HEK293 (cell line): ENCODE measurements around the gene MAP3K12.
A peak's percentile ranks its signal among the peaks of the same experiment; 100 is the strongest.

Experiments
- CTCF ChIP-seq: fragments of 450-650 bp; formaldehyde crosslinking; IDR thresholded peaks from 2 replicates; pipeline ENCODE4 v1.5.1; 2016; ENCODE audit warnings: missing biosample characterization, missing genetic modification characterization
- HOXD13 ChIP-seq: sonication (generic); formaldehyde crosslinking; IDR thresholded peaks from 2 replicates; pipeline ENCODE4 v1.8.0; 2022; ENCODE audit warnings: missing genetic modification reagents, borderline replicate concordance
- KLF10 ChIP-seq: fragments of 450-650 bp; IDR thresholded peaks from 2 replicates; pipeline ENCODE4 v1.5.1; 2018; ENCODE audit warnings: missing biosample characterization, mild to moderate bottlenecking, missing genetic modification characterization
- ZBTB17 ChIP-seq: fragments of 450-650 bp; formaldehyde crosslinking; IDR thresholded peaks from 2 replicates; pipeline ENCODE4 v1.5.1; 2016; ENCODE audit warnings: missing biosample characterization, missing genetic modification characterization
- ZBTB49 ChIP-seq: fragments of 450-650 bp; formaldehyde crosslinking; IDR thresholded peaks from 2 replicates; pipeline ENCODE4 v1.5.1; 2016; ENCODE audit warnings: missing biosample characterization, missing genetic modification characterization, low read depth
- ZNF202 ChIP-seq: fragments of 450-650 bp; formaldehyde crosslinking; IDR thresholded peaks from 2 replicates; pipeline ENCODE4 v1.5.1; 2016; ENCODE audit warnings: missing biosample characterization, missing genetic modification characterization, borderline replicate concordance
- ZNF426 ChIP-seq: fragments of 450-650 bp; formaldehyde crosslinking; IDR thresholded peaks from 2 replicates; pipeline ENCODE4 v1.5.1; 2017; ENCODE audit warnings: missing biosample characterization, missing genetic modification characterization, mild to moderate bottlenecking, inconsistent platforms, moderate library complexity
- ZNF747 ChIP-seq: fragments of 450-650 bp; formaldehyde crosslinking; IDR thresholded peaks from 2 replicates; pipeline ENCODE4 v1.5.1; 2016; ENCODE audit warnings: missing biosample characterization, missing genetic modification characterization
- ZNF768 ChIP-seq: fragments of 450-650 bp; formaldehyde crosslinking; IDR thresholded peaks from 2 replicates; pipeline ENCODE4 v1.5.1; 2018; ENCODE audit warnings: missing biosample characterization, mild to moderate bottlenecking, missing genetic modification characterization

GRCh38 chr12:53492830-53493609 lies 6.2 kb downstream of the MAP3K12 start:
- 0 out of 2 replicates have a peak, but pooled peaks have one; percentile 13 for TF ChIP-seq CTCF (tag by site-specific recombination)
- TF ChIP-seq ZBTB17 (tag by site-specific recombination), result peak; percentile 80
- TF ChIP-seq ZBTB49, result no peak
- no peak for TF ChIP-seq ZNF747 (tag by site-specific recombination)
- no peak for TF ChIP-seq ZNF426 (tag by site-specific recombination)
- TF ChIP-seq ZNF768 (tag by site-specific recombination), result no peak
- peak; percentile 51; the same call in 1 of the 2 replicates for TF ChIP-seq KLF10 (tag by site-specific recombination)
- TF ChIP-seq HOXD13 (CRISPR knock-in tag), result no peak
- no peak for TF ChIP-seq ZNF202 (tag by site-specific recombination)
